ENCODE results near the gene POMGNT2.
A peak's percentile ranks its signal among the peaks of the same experiment; 100 is the strongest.
"Not testable (repeated sequence)": the region's sequence is repeated elsewhere in the genome, so short reads cannot be mapped to it uniquely, and the experiment has no call there.

Gene POMGNT2

GRCh38 chr3:43074901-43075689 is 30.8 kb downstream of the POMGNT2 start:
- no peak for DNase-seq

DNA sequence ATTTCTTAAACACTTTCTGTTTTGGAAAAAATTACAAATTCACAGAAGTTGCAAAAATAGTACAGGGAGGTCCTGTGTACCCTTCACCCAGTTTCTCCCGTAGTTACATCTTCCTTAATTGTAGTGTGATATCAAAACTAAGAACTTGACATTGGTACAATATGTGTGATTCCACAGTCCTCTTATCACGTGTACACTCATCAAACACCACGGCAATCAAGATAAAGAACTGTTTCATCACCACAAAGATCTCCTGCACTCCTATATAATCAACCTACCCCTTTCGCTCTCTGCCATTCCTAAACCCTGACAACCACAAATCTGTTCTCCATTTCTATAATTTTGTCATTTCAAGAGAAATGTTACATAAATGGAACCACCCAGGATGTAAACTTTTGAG is 31.4 kb downstream of the POMGNT2 start:
- peak; percentile 28 for DNase-seq

DNA sequence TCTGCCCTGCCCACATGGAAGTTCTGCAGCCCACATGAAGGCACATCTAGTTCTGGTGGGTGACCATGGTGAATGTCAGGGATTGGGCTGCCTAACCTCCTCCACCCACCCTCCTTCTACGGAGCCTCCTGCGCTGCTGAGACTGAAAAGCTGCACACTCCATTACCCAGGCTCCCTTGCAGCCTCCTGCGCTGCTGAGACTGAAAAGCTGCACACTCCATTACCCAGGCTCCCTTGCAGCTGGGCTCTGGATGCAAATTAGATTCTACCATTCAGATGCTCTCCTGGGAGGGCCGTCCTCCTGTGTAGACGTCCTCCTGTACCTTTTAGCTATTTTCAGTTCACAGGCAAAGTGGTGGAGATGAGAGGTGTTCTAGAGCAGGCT is 32.1 kb downstream of the POMGNT2 start:
- no peak for DNase-seq

- DNase-seq, result no peak
Measured at GRCh38 chr3:43073116-43073835, 32.6 kb downstream of the POMGNT2 start.

- no peak for DNase-seq
Measured at GRCh38 chr3:43072361-43072760, 33.5 kb downstream of the POMGNT2 start.

DNA sequence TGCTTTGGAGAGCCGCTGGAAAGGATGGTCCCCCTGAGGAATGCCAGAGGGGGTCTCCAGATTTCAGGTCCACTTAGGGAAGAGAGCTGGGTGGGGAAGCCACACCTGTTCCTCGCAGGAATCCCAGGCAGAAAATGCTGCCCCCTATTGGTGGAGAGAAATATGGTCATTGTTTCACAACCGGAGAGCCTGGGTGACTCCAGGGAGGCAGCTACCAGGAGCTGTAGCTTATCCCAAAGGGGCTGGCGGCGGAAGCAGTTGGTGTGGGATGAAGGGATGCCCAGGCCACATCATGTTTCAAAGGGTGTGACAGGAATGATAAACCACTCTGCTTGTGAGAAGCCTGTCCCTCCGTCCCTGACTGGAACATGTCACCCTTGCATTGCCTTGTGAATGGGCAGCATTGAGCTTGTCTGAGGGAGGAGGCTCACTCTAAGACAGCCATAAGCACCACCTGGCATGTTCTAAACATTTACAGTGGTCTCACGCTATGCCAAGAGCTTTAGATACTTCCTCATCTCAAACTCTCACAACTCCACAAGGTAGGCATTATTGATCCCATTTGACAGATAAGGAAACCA is 34.5 kb downstream of the POMGNT2 start:
- peak; percentile 34 for DNase-seq

DNA sequence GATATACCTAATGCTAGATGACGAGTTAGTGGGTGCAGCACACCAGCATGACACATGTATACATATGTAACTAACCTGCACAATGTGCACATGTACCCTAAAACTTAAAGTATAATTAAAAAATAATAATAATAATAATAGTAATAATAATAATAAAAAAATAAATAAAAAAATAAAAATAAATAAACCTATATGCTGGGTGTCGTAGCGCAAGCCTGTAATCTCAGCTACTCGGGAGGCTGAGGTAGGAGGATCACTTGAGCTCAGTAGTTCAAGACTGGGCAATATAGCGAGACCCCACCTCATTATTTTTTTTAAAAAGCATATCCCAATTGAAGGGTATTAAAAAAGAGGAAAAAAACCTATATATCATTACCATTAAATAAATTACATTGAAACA is 35.2 kb downstream of the POMGNT2 start:
- DNase-seq, result not testable (repeated sequence)

DNA sequence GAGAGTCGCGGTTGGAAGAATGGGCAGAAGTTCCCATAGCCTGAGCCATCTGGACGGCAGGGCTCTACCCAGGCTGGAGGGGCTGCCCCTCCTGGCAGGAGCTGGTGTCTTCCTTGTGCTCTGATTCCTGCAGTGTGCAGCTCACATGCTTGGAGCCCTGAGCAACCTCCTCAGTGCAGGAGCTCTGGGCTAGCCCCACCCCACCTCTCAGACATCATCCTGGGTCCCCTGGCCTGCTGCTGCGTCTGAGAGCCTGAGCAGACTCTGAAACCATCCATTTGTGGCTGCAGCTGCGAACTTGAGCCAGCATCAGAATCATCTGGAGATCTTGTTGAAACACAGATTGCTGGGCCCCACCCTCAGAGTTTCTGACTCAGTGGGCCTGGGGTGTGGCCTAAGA is 42.8 kb downstream of the POMGNT2 start:
- no peak for DNase-seq

GRCh38 chr3:43062564-43063040 is 43.3 kb downstream of the POMGNT2 start:
- DNase-seq, result no peak

- no peak for DNase-seq
Measured at GRCh38 chr3:43062040-43062563, 43.8 kb downstream of the POMGNT2 start.

GRCh38 chr3:43061101-43061895 is 44.6 kb downstream of the POMGNT2 start:
- no peak for DNase-seq

DNA sequence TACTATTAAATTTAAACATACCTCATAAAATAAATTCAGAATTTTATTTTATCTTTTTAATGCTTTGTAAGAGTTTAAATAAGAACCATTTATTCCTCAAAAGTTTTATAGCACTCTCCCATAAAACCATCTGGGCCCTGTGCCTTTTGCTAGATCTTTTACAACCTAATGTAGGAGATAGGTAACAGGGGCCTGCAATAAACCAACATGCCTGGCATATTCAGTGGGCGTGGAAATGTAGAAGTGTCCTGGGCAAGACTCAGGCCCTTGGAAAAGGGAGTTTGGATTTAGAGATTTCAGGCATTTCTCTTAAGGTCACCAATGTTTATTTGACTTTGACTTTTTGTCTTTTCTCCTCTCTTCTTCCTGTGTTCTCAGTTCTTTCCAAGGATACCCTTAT is 46.4 kb downstream of the POMGNT2 start:
- no peak for DNase-seq

DNA sequence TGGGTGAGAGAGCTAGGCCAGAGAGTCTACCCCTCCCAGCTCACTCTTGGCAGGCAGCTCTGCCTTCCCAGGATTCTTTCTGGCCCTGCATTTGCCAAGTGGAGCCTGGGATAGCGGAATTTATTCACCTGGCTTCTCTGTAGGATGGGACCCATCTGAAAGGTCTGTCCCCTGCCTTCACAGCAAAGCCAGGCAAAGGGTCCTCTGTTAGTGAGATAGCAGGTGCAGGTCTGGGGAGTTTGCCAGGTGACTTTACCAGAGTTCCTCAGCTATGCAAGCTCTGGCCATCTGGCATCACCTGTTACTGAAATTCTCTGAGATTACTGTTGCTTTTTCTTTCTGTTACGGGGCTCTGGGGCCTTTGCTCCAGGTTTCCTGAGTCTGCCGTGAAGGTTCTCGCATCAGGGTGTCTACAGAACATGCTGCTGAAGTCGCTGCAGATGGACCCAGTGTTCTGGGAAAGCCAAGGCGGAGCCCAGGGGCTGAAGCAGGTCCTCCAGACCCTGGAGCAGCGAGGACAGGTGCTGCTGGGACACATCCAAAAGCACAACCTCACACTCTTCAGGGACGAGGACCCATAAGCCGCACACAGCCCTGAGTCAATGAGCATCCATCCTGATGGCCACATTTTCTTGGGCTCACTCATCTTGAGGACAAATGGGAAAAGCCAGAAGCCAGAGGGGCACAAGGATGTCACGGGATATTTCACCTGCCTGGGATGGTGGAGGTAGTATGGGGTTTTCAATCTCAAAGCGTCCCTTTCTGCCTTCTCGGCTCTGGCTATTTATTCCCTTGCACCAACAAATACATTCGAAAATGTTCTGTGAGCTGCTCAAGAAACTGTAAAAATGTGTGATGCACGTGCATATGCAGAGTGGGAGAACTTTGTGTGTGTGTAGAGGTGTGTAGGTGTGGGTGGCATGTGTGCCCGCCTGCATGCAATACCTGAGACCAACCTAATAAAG is 49.8 kb downstream of the POMGNT2 start:
- no peak for DNase-seq

- DNase-seq, result no peak
Measured at GRCh38 chr3:43055393-43055792, 50.5 kb downstream of the POMGNT2 start.

- DNase-seq, result no peak
Measured at GRCh38 chr3:43054754-43055153, 51.1 kb downstream of the POMGNT2 start.

GRCh38 chr3:43053291-43053690 is 52.6 kb downstream of the POMGNT2 start:
- DNase-seq, result no peak

GRCh38 chr3:43048470-43048869 is 57.4 kb downstream of the POMGNT2 start:
- no peak for DNase-seq

- no peak for DNase-seq
Measured at GRCh38 chr3:43046583-43046982, 59.3 kb downstream of the POMGNT2 start.

- DNase-seq, result not testable (repeated sequence)
Measured at GRCh38 chr3:43045079-43045478, 60.8 kb downstream of the POMGNT2 start.

GRCh38 chr3:43043793-43044192 is 62.1 kb downstream of the POMGNT2 start:
- no peak for DNase-seq

DNA sequence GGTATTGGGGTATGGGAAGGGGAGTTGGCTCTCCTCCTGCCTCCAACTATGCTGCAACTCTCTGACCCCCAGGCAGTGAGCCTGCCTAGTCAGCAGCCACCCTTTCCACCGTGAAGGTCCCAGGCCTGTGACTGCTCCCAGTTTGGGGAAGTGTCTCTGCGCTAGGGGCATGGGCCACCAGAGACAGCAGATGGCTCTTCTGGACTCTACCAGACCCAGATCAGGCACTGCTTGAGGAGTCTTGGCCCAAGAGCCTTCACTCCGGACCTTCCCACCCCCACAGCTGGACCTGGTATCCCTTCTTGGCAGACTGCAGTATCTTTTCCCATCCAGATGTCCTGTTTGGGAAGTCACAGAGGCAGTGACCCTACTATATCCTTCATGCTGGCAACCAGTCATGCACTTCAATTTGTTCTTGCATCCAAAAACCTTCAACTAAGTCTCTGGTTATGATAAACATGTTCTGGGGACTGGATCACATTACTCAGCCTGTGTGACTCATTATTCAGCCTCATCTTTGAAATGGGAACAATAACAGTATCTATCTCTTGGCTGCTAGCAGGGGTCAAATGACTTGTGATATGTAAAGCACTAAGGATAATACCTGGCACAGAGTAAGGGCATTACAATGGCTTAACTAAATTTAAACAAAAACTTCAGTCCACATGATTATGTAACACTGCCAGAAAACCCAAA is 62.7 kb downstream of the POMGNT2 start:
- no peak for DNase-seq
